GM12875 (cell line): ENCODE measurements around the gene OR8B8.
"Not testable (repeated sequence)": the region's sequence is repeated elsewhere in the genome, so short reads cannot be mapped to it uniquely, and the experiment has no call there.

ENCODE experiments used
- H3K4me3 ChIP-seq: one replicate; pipeline ENCODE4 v1.5.1; 2011; ENCODE audit warnings: low read depth, low read length, control low read depth
- TF ChIP-seq, protein P1 (sequence below): IDR thresholded peaks from 2 replicates; pipeline ENCODE4 v1.5.1; 2011; ENCODE audit warnings: low read depth, mild to moderate bottlenecking, control low read depth, inconsistent platforms, low read length, moderate library complexity, borderline replicate concordance; ENCODE audit not compliant: insufficient read depth

The OR8B8 gene

GRCh38 chr11:124463990-124464389 lies 18.5 kb upstream of the OR8B8 start:
- H3K4me3 ChIP-seq, result no peak overlapping the region
- TF ChIP-seq, protein P1, sequence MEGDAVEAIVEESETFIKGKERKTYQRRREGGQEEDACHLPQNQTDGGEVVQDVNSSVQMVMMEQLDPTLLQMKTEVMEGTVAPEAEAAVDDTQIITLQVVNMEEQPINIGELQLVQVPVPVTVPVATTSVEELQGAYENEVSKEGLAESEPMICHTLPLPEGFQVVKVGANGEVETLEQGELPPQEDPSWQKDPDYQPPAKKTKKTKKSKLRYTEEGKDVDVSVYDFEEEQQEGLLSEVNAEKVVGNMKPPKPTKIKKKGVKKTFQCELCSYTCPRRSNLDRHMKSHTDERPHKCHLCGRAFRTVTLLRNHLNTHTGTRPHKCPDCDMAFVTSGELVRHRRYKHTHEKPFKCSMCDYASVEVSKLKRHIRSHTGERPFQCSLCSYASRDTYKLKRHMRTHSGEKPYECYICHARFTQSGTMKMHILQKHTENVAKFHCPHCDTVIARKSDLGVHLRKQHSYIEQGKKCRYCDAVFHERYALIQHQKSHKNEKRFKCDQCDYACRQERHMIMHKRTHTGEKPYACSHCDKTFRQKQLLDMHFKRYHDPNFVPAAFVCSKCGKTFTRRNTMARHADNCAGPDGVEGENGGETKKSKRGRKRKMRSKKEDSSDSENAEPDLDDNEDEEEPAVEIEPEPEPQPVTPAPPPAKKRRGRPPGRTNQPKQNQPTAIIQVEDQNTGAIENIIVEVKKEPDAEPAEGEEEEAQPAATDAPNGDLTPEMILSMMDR, result no peak

DNA sequence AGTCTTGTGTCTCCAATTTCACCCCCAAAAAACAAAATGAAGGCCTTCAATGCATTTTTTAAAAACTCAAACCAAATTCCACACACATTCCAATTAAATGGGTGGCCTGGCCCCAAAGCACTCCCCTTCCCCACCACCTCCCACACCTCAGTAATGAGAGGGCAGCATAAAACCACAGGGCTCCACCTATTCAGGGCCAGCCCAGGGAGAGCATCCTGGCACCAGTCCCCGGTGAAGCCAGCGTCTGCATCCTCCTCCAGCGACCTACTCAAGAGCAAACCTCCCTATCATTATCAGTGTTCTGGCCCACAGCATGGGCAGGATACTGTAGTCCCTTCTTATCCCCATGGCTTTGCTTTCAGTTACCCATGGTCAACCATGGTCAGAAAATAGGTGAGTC lies 17.8 kb upstream of the OR8B8 start:
- TF ChIP-seq, protein P1, result no peak
- H3K4me3 ChIP-seq, result no peak overlapping the region

DNA sequence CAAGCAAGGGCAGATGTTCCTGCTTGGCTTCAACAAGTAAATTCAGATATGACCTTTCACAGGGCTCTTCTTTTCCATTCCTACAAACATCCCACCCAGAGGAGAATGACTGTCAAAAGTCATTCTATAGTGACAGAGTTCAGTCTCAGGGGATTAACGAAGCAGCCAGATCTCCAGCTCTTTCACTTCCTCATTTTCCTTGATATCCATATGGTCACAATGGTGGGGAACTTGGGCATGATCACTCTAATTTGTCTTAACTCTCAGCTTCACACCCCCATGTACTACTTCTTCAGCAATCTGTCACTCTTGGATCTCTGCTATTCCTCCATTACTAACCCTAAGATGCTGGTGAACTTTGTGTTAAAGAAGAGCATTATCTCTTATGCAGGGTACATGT lies 15.0 kb upstream of the OR8B8 start:
- TF ChIP-seq, protein P1, result no peak
- H3K4me3 ChIP-seq, result no peak overlapping the region

- not testable (repeated sequence) for H3K4me3 ChIP-seq
These were observed 13.9 kb upstream of the OR8B8 start for GRCh38 chr11:124459379-124459778.

DNA sequence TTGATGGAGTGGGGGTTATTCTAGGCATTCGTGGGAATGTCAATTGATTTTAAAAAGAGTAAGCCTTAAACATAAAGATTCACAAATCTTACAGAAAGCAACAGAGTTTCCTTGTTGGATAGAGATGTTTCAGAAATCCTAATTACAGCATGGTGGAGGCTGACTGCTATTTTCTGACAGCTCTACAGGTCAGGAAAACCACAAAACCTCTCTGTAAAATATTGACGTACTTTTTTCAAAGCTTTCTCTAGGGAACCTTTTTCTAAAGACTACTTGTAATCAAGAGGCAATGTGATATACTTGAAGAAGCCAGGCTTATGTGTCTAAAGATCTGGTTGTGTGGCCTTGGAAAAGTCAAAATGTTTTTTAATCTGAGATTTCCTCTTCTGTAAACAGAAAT lies 9.1 kb upstream of the OR8B8 start:
- no peak overlapping the region for H3K4me3 ChIP-seq
- TF ChIP-seq, protein P1, result no peak

DNA sequence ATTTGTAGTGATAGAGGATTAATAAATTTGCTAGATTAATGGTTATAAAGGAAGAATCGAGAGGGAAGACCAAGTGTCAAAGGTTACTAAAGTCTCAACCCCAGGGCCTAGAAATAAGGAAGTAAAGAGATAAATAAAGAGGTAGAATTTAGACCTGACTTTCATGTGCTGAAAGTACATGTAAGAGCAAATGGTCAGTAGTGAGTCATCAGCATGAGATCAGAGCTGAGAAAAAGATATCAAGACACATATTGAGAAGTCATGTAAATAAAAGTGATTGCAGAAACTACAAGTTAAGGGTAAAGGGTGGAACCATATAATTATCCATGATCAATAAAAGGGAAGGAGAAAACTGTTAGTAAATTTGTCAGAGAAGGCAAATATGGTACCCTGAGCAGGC lies 1.4 kb upstream of the OR8B8 start:
- TF ChIP-seq, protein P1, result no peak
- H3K4me3 ChIP-seq, result no peak overlapping the region

- H3K4me3 ChIP-seq, result no peak overlapping the region
- TF ChIP-seq, protein P1, result no peak
These were observed 2.6 kb downstream of the OR8B8 start for GRCh38 chr11:124442847-124443246.

DNA sequence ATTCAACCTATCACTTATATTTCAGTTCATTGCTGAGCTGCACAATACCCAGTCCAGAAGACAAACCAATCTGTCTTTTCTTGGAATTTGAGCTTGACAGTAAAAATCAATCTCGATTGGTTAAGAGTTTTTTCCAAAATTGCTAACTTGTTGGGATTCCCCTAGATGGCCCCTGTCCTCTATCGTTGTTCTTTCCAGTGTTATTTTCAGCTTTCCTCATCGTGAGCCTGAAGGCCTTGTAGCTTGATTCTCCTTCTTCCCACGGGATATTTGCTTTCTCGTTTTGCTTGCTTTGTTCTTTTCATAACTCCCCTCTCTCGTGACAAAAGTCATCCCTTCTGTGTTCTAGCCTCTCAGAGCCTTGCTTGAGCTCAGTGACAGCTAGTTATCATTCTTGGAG lies 3.1 kb downstream of the OR8B8 start:
- TF ChIP-seq, protein P1, result no peak

More for the DNA sequence above, 3.1 kb downstream of the OR8B8 start:
- H3K4me3 ChIP-seq, result no peak overlapping the region
